Left lobe of liver (tissue), 2 donors: Measurements from ENCODE around the gene OTC. TPM values are rescaled to one million over a fixed set of nuclear protein-coding genes. Genes with fewer than 3 reads are reported as not detected.

Experiments
- ATAC-seq: fragments of 200-7000 bp; cut with Tn5 transposase; one replicate; pipeline ENCODE4 v1.9.1; 2020; ENCODE audit warnings: mild to moderate bottlenecking, moderate library complexity
- DNase-seq: peaks from one replicate; pipeline ENCODE4 v3.0.0-alpha.2; 2020; ENCODE audit warnings: low spot score
- total RNA-seq: library from RNA; stranded (reverse); gene quantifications from one replicate; pipeline ENCODE4 v1.2.1, GENCODE V29; 2021
- donor health status: DM: no; HTN: no; CAD: no; lungs with moderate emphysema.
- donor health status: DM: no; HTN: yes; CAD: no.

OTC gene
- total RNA-seq, 1 donor from 2014 or later: 94.6 TPM

DNA sequence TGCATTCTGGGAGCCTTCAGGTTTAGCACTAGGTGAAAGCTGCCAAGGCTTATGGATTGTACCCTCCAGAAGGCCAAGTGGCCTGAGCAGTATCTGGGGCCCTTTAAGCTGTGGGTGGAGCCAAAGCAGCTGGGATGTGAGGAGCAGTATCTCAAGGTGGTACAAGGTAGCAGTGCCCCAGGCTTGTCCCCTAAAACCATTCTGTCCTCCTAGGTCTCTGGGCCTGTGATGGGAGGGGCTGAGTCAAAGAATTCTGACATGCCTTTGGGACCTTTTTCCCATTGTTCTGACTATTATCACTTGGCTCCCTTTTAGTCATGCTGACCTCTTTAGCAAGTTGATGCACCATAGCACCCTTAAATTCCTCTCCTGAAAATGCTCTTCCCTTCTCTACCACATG, 109.9 kb downstream of the OTC start:
- DNase-seq: no peak
- no peak for ATAC-seq

GRCh38 chrX:38465686-38466085, 113.3 kb downstream of the OTC start:
- ATAC-seq (no peak), DNase-seq (no peak)

DNA sequence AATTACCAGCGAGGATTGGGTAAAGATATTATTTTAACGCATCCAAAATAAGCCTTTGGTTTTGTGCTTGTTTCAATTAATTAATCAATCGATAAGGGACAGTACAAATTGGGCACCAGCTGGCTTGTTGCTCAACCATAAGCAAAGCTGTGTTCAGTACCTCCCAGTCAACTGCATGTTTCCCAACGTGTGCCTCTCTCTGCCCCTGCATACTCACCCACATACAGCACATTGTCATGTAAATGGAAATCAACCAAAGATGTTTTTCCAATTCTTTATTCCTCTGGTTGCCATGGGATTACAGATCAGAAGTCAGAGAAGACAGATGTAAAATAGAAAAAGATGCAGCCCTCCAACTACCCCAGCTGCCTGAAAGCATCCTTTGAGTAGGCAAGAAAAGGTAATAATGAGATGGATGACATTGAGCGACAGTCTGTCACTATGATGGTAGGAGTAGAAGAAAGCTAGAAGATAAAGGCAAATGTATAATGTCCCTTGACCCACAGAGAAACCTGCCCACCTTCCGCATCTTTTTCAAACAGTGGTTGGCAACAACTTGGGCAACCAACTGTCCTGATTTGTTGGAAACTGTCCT, 116.3 kb downstream of the OTC start:
- DNase-seq (no peak), ATAC-seq (no peak)

Other genes with a start within 250 kb of the OTC start
- 6.6 TPM for gene SRPX, start 131.7 kb upstream of the OTC start, total RNA-seq
- 1.6 TPM for gene RPGR, start 25.1 kb upstream of the OTC start, total RNA-seq
- gene TSPAN7, start 208.9 kb downstream of the OTC start, total RNA-seq: 8.1 TPM